ENCODE measurements around the gene PLXNA4. TPM values are rescaled to one million over a fixed set of nuclear protein-coding genes. Genes with fewer than 3 reads are reported as not detected.

Gene PLXNA4
- total and polyA plus RNA-seq, 2 experiments from 2014 or later, result 0.32 TPM; not detected in 1

- no peaks in the 10 kb centered on the region for H3K4me1 ChIP-seq (ENCODE audit: insufficient read depth)
- H3K9me2 ChIP-seq (ENCODE audit: insufficient read depth), result no peaks in the 10 kb centered on the region
- no peaks in the 10 kb centered on the region; the same call in 1 of the 2 replicates for H3K27me3 ChIP-seq (replicated peaks; ENCODE audit: insufficient read depth)
- H3K27ac ChIP-seq, result no peak overlapping the region
- TF ChIP-seq EZH2phosphoT487 (IDR thresholded peaks at IDR 0.05; ENCODE audit: insufficient read depth, low read depth) (no peak), EZH2 (IDR thresholded peaks at IDR 0.05; ENCODE audit: insufficient read depth, poor library complexity, severe bottlenecking) (no peak)
- H3K9ac ChIP-seq, result no peak overlapping the region
- H4K20me1 ChIP-seq (ENCODE audit: insufficient read depth), result no peaks in the 10 kb centered on the region
- no peak overlapping the region for H3K4me2 ChIP-seq (ENCODE audit: unreplicated experiment)
- in situ Hi-C loops (cut with MboI), result no loop called here
- no peak for DNase-seq
- no peaks in the 10 kb centered on the region for H3K36me3 ChIP-seq (ENCODE audit: low read depth)
- WGBS, 2 experiments (ENCODE audit: low coverage in 1 of 2, low lambda C conversion rate in 2 of 2, missing lambda C conversion rate in 2 of 2), result 7 to 11% methylated on average over 6 of the region's 6 CpGs
- H3K79me2 ChIP-seq (ENCODE audit: insufficient read depth), result no peaks in the 10 kb centered on the region
- H3K9me3 ChIP-seq (ENCODE audit: low read depth), result no peaks in the 10 kb centered on the region
- H2AFZ ChIP-seq, result no peak overlapping the region
- no peaks in the 10 kb centered on the region for H3F3A ChIP-seq (ENCODE audit: insufficient read depth)
- no peak overlapping the region for H3K4me3 ChIP-seq
These were observed 90.0 kb downstream of the PLXNA4 start for GRCh38 chr7:132486274-132486610.

- H3K79me2 ChIP-seq (ENCODE audit: insufficient read depth), result no peaks in the 10 kb centered on the region
- no peaks in the 10 kb centered on the region for H4K20me1 ChIP-seq (ENCODE audit: insufficient read depth)
- H3K9me2 ChIP-seq (ENCODE audit: insufficient read depth), result no peaks in the 10 kb centered on the region
- no peak overlapping the region for H2AFZ ChIP-seq
- no peaks in the 10 kb centered on the region for H3F3A ChIP-seq (ENCODE audit: insufficient read depth)
- H3K9ac ChIP-seq, result no peak overlapping the region
- H3K4me3 ChIP-seq, result no peak overlapping the region
- no peak for DNase-seq
- no peaks in the 10 kb centered on the region; the same call in 1 of the 2 replicates for H3K27me3 ChIP-seq (replicated peaks; ENCODE audit: insufficient read depth)
- 57 to 59% methylated on average over 9 of the region's 9 CpGs for WGBS, 2 experiments (ENCODE audit: low coverage in 1 of 2, low lambda C conversion rate in 2 of 2, missing lambda C conversion rate in 2 of 2)
- in situ Hi-C loops (cut with MboI), result no loop called here
- H3K9me3 ChIP-seq (ENCODE audit: low read depth), result no peaks in the 10 kb centered on the region
- no peaks in the 10 kb centered on the region for H3K36me3 ChIP-seq (ENCODE audit: low read depth)
- TF ChIP-seq EZH2 (IDR thresholded peaks at IDR 0.05; ENCODE audit: insufficient read depth, poor library complexity, severe bottlenecking) (no peak), EZH2phosphoT487 (IDR thresholded peaks at IDR 0.05; ENCODE audit: insufficient read depth, low read depth) (no peak)
- H3K4me2 ChIP-seq (ENCODE audit: unreplicated experiment), result no peak overlapping the region
- H3K4me1 ChIP-seq (ENCODE audit: insufficient read depth), result no peaks in the 10 kb centered on the region
- H3K27ac ChIP-seq, result no peak overlapping the region
These were observed 90.5 kb downstream of the PLXNA4 start for GRCh38 chr7:132485600-132486273.

GRCh38 chr7:132485136-132485535, 91.1 kb downstream of the PLXNA4 start:
- no peaks in the 10 kb centered on the region for H3K36me3 ChIP-seq (ENCODE audit: low read depth)
- whole genome bisulfite sequencing, 2 experiments (ENCODE audit: low coverage in 1 of 2, low lambda C conversion rate in 2 of 2, missing lambda C conversion rate in 2 of 2), result 64 to 67% methylated on average over 6 of the region's 6 CpGs
- H3K27me3 ChIP-seq (replicated peaks; ENCODE audit: insufficient read depth), result no peaks in the 10 kb centered on the region; the same call in 1 of the 2 replicates
- H3K9me2 ChIP-seq (ENCODE audit: insufficient read depth), result no peaks in the 10 kb centered on the region
- TF ChIP-seq EZH2phosphoT487 (IDR thresholded peaks at IDR 0.05; ENCODE audit: insufficient read depth, low read depth), result no peak
- TF ChIP-seq EZH2 (IDR thresholded peaks at IDR 0.05; ENCODE audit: insufficient read depth, poor library complexity, severe bottlenecking), result no peak
- H3F3A ChIP-seq (ENCODE audit: insufficient read depth), result no peaks in the 10 kb centered on the region
- no peak overlapping the region for H3K9ac ChIP-seq
- no peaks in the 10 kb centered on the region for H3K79me2 ChIP-seq (ENCODE audit: insufficient read depth)
- H4K20me1 ChIP-seq (ENCODE audit: insufficient read depth), result no peaks in the 10 kb centered on the region
- no peak for DNase-seq
- in situ Hi-C loops (cut with MboI), result no loop called here
- no peak overlapping the region for H3K4me3 ChIP-seq
- H2AFZ ChIP-seq, result no peak overlapping the region
- no peaks in the 10 kb centered on the region for H3K4me1 ChIP-seq (ENCODE audit: insufficient read depth)
- H3K27ac ChIP-seq, result no peak overlapping the region
- no peak overlapping the region for H3K4me2 ChIP-seq (ENCODE audit: unreplicated experiment)
- H3K9me3 ChIP-seq (ENCODE audit: low read depth), result no peaks in the 10 kb centered on the region

- in situ Hi-C loops (cut with MboI), result no loop called here
- H3K4me3 ChIP-seq, result no peak overlapping the region
- H3F3A ChIP-seq (ENCODE audit: insufficient read depth), result no peaks in the 10 kb centered on the region
- H3K4me1 ChIP-seq (ENCODE audit: insufficient read depth), result no peaks in the 10 kb centered on the region
- no peak overlapping the region for H3K4me2 ChIP-seq (ENCODE audit: unreplicated experiment)
- H3K27me3 ChIP-seq (replicated peaks; ENCODE audit: insufficient read depth), result no peaks in the 10 kb centered on the region; the same call in 1 of the 2 replicates
- H3K9ac ChIP-seq, result no peak overlapping the region
- H2AFZ ChIP-seq, result no peak overlapping the region
- H3K36me3 ChIP-seq (ENCODE audit: low read depth), result no peaks in the 10 kb centered on the region
- TF ChIP-seq EZH2phosphoT487 (IDR thresholded peaks at IDR 0.05; ENCODE audit: insufficient read depth, low read depth) (no peak), EZH2 (IDR thresholded peaks at IDR 0.05; ENCODE audit: insufficient read depth, poor library complexity, severe bottlenecking) (no peak)
- WGBS, 2 experiments (ENCODE audit: low coverage in 1 of 2, low lambda C conversion rate in 2 of 2, missing lambda C conversion rate in 2 of 2), result 72 to 73% methylated on average over 8 of the region's 8 CpGs
- H4K20me1 ChIP-seq (ENCODE audit: insufficient read depth), result no peaks in the 10 kb centered on the region
- H3K9me3 ChIP-seq (ENCODE audit: low read depth), result no peaks in the 10 kb centered on the region
- H3K9me2 ChIP-seq (ENCODE audit: insufficient read depth), result no peaks in the 10 kb centered on the region
- H3K27ac ChIP-seq, result no peak overlapping the region
- H3K79me2 ChIP-seq (ENCODE audit: insufficient read depth), result no peaks in the 10 kb centered on the region
- no peak for DNase-seq
These were observed 93.4 kb downstream of the PLXNA4 start for GRCh38 chr7:132482866-132483265.

Data from GM23248 (cell line).